Endothelial cell of umbilical vein (primary cell): ENCODE data around the gene RPL10A.

Experiments
- EZH2 ChIP-seq: IDR thresholded peaks from 2 replicates; pipeline ENCODE4 v1.6.1; 2012; ENCODE audit warnings: borderline replicate concordance, low read depth, mild to moderate bottlenecking, moderate library complexity, low read length, inconsistent platforms; ENCODE audit not compliant: severe bottlenecking
- FOS ChIP-seq: IDR thresholded peaks from 2 replicates; pipeline ENCODE4 v1.6.1; 2011; ENCODE audit warnings: mild to moderate bottlenecking, low read length, moderate library complexity, borderline replicate concordance; ENCODE audit not compliant: insufficient read depth
- GATA2 ChIP-seq: IDR thresholded peaks from 2 replicates; pipeline ENCODE4 v1.7.0; 2011; ENCODE audit warnings: low read depth, mild to moderate bottlenecking, moderate library complexity, mixed read lengths, low read length; ENCODE audit not compliant: insufficient read length, insufficient read depth
- JUN ChIP-seq: IDR thresholded peaks from 2 replicates; pipeline ENCODE4 v1.6.1; 2011; ENCODE audit warnings: borderline replicate concordance, low read depth; ENCODE audit not compliant: insufficient read length, insufficient read depth
- MYC ChIP-seq: IDR thresholded peaks from one replicate; pipeline ENCODE4 v1.6.1; 2011; ENCODE audit warnings: mild to moderate bottlenecking, low read depth, low read length
- POLR2A ChIP-seq: IDR thresholded peaks from 2 replicates; pipeline ENCODE4 v1.6.1; 2012; ENCODE audit warnings: low read depth, mild to moderate bottlenecking, control low read depth, low read length
- POLR2AphosphoS5 ChIP-seq: IDR thresholded peaks from 2 replicates; pipeline ENCODE4 v1.6.1; 2012; ENCODE audit warnings: low read depth, mild to moderate bottlenecking, control low read depth, low read length, moderate library complexity; ENCODE audit not compliant: insufficient read depth
- TF ChIP-seq, protein P1 (sequence below), 2 donors: IDR thresholded peaks; 1 replicate in 1 of 2; 2 replicates in 1 of 2; pipeline ENCODE4 v1.5.1; 2011; ENCODE audit warnings: low read length in 2 of 2, mild to moderate bottlenecking in 2 of 2, moderate library complexity in 2 of 2, control low read depth in 1 of 2, inconsistent platforms in 1 of 2, low read depth in 1 of 2; ENCODE audit not compliant: insufficient read depth in 1 of 2; ENCODE audit errors: extremely low read depth in 1 of 2
- TF ChIP-seq, protein P2 (sequence below): IDR thresholded peaks from 2 replicates; pipeline ENCODE4 v1.6.1; 2011; ENCODE audit not compliant: insufficient read depth, insufficient read length

DNA sequence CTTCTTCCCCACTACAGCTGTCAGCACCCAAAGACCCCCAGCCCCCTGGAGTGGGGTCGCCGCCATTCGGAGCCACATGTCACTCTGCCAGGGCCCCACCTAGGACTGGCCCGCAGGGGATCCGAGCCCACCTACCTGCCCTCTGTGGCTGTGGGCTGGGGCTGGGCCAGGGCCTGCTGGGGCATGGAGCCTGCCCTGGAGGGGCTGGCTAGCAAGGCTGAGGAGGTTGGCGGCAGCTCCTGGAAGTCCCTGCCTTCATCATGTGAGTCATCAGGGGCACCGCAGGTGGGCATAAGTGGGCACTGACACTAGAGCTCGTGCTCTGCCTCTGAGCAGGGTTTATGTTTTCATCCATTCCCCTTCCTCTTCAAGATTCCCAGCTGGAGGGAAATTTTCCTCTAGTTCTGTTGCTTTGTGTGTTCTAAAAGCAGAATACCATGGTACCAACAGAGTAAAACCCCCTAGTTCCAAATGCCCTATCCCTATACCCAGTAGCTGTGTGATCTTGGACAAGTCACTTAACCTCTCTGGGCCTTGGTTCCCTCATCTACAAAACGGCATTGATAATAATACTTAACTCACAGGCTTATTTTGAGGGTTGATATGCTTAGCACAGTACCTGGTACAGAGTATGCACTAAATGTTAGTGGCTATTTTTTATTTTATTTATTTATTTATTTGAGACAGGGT is 24.7 kb upstream of the RPL10A start:
- no peak for TF ChIP-seq POLR2AphosphoS5
- no peak for TF ChIP-seq JUN
- TF ChIP-seq, protein P1, sequence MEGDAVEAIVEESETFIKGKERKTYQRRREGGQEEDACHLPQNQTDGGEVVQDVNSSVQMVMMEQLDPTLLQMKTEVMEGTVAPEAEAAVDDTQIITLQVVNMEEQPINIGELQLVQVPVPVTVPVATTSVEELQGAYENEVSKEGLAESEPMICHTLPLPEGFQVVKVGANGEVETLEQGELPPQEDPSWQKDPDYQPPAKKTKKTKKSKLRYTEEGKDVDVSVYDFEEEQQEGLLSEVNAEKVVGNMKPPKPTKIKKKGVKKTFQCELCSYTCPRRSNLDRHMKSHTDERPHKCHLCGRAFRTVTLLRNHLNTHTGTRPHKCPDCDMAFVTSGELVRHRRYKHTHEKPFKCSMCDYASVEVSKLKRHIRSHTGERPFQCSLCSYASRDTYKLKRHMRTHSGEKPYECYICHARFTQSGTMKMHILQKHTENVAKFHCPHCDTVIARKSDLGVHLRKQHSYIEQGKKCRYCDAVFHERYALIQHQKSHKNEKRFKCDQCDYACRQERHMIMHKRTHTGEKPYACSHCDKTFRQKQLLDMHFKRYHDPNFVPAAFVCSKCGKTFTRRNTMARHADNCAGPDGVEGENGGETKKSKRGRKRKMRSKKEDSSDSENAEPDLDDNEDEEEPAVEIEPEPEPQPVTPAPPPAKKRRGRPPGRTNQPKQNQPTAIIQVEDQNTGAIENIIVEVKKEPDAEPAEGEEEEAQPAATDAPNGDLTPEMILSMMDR (IDR thresholded peaks at IDR 0.05; ENCODE audit: extremely low read depth in 1 of 2, insufficient read depth in 1 of 2, low read depth in 1 of 2, low read length in 2 of 2): no peak
- TF ChIP-seq, protein P2, sequence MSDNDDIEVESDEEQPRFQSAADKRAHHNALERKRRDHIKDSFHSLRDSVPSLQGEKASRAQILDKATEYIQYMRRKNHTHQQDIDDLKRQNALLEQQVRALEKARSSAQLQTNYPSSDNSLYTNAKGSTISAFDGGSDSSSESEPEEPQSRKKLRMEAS: no peak
- no peak for TF ChIP-seq MYC
- TF ChIP-seq EZH2: no peak
- TF ChIP-seq POLR2A: no peak
- TF ChIP-seq FOS: no peak
- TF ChIP-seq GATA2: no peak
